ENCODE results near the gene TTC3.

TTC3 gene

GRCh38 chr21:37186983-37187382 is 113.9 kb downstream of the TTC3 start:
- no peak for TF ChIP-seq POLR2AphosphoS5 (IDR thresholded peaks at IDR 0.05; ENCODE audit: low read depth, low read length)
- DNase-seq (ENCODE audit: insufficient read length): no peak
- no peak for FAIRE-seq

GRCh38 chr21:37188825-37189224 is 115.8 kb downstream of the TTC3 start:
- DNase-seq (ENCODE audit: insufficient read length) (no peak), FAIRE-seq (no peak)
- TF ChIP-seq POLR2A (IDR thresholded peaks at IDR 0.05; ENCODE audit: low read depth, low read length): no peak
- TF ChIP-seq POLR2AphosphoS5 (IDR thresholded peaks at IDR 0.05; ENCODE audit: low read depth, low read length): no peak
- no peak for TF ChIP-seq TAF1 (IDR thresholded peaks at IDR 0.05; ENCODE audit: borderline replicate concordance, low read depth, low read length)

GRCh38 chr21:37192019-37192418 is 119.0 kb downstream of the TTC3 start:
- DNase-seq (ENCODE audit: insufficient read length) (no peak), FAIRE-seq (no peak)
- TF ChIP-seq TAF1 (IDR thresholded peaks at IDR 0.05; ENCODE audit: borderline replicate concordance, low read depth, low read length): no peak
- TF ChIP-seq POLR2A (IDR thresholded peaks at IDR 0.05; ENCODE audit: low read depth, low read length): no peak
- no peak for TF ChIP-seq POLR2AphosphoS5 (IDR thresholded peaks at IDR 0.05; ENCODE audit: low read depth, low read length)

- TF ChIP-seq POLR2AphosphoS5 (IDR thresholded peaks at IDR 0.05; ENCODE audit: low read depth, low read length) (no peak), TAF1 (IDR thresholded peaks at IDR 0.05; ENCODE audit: borderline replicate concordance, low read depth, low read length) (no peak), POLR2A (IDR thresholded peaks at IDR 0.05; ENCODE audit: low read depth, low read length) (no peak)
- no peak for FAIRE-seq
- DNase-seq (ENCODE audit: insufficient read length): no peak
These were observed 120.0 kb downstream of the TTC3 start for GRCh38 chr21:37193006-37193405.

- no peak for TF ChIP-seq POLR2A (IDR thresholded peaks at IDR 0.05; ENCODE audit: low read depth, low read length)
- TF ChIP-seq TAF1 (IDR thresholded peaks at IDR 0.05; ENCODE audit: borderline replicate concordance, low read depth, low read length): no peak
- no peak for TF ChIP-seq POLR2AphosphoS5 (IDR thresholded peaks at IDR 0.05; ENCODE audit: low read depth, low read length)
- no peak for FAIRE-seq
- no peak for DNase-seq (ENCODE audit: insufficient read length)
These were observed 120.6 kb downstream of the TTC3 start for GRCh38 chr21:37193676-37194075.

- no peak for FAIRE-seq
- DNase-seq (ENCODE audit: insufficient read length): no peak
- TF ChIP-seq TAF1 (IDR thresholded peaks at IDR 0.05; ENCODE audit: borderline replicate concordance, low read depth, low read length) (no peak), POLR2A (IDR thresholded peaks at IDR 0.05; ENCODE audit: low read depth, low read length) (no peak), POLR2AphosphoS5 (IDR thresholded peaks at IDR 0.05; ENCODE audit: low read depth, low read length) (no peak)
These were observed 122.0 kb downstream of the TTC3 start for GRCh38 chr21:37195059-37195458.

- no peak for TF ChIP-seq TAF1 (IDR thresholded peaks at IDR 0.05; ENCODE audit: borderline replicate concordance, low read depth, low read length)
- no peak for TF ChIP-seq POLR2AphosphoS5 (IDR thresholded peaks at IDR 0.05; ENCODE audit: low read depth, low read length)
- no peak for TF ChIP-seq POLR2A (IDR thresholded peaks at IDR 0.05; ENCODE audit: low read depth, low read length)
- DNase-seq (ENCODE audit: insufficient read length) (no peak), FAIRE-seq (no peak)
These were observed 122.6 kb downstream of the TTC3 start for GRCh38 chr21:37195610-37196009.

GRCh38 chr21:37196847-37197246 is 123.8 kb downstream of the TTC3 start:
- TF ChIP-seq TAF1 (IDR thresholded peaks at IDR 0.05; ENCODE audit: borderline replicate concordance, low read depth, low read length) (no peak), POLR2A (IDR thresholded peaks at IDR 0.05; ENCODE audit: low read depth, low read length) (no peak), POLR2AphosphoS5 (IDR thresholded peaks at IDR 0.05; ENCODE audit: low read depth, low read length) (no peak)
- DNase-seq (ENCODE audit: insufficient read length) (no peak), FAIRE-seq (no peak)

GRCh38 chr21:37197746-37198145 is 124.7 kb downstream of the TTC3 start:
- no peak for DNase-seq (ENCODE audit: insufficient read length)
- FAIRE-seq: no peak
- TF ChIP-seq POLR2A (IDR thresholded peaks at IDR 0.05; ENCODE audit: low read depth, low read length) (no peak), POLR2AphosphoS5 (IDR thresholded peaks at IDR 0.05; ENCODE audit: low read depth, low read length) (no peak), TAF1 (IDR thresholded peaks at IDR 0.05; ENCODE audit: borderline replicate concordance, low read depth, low read length) (no peak)

- FAIRE-seq: no peak
- TF ChIP-seq TAF1 (IDR thresholded peaks at IDR 0.05; ENCODE audit: borderline replicate concordance, low read depth, low read length) (no peak), POLR2AphosphoS5 (IDR thresholded peaks at IDR 0.05; ENCODE audit: low read depth, low read length) (no peak), POLR2A (IDR thresholded peaks at IDR 0.05; ENCODE audit: low read depth, low read length) (no peak)
- no peak for DNase-seq (ENCODE audit: insufficient read length)
These were observed 126.2 kb downstream of the TTC3 start for GRCh38 chr21:37199057-37199924.

- FAIRE-seq: no peak
- no peak for DNase-seq (ENCODE audit: insufficient read length)
- TF ChIP-seq POLR2AphosphoS5 (IDR thresholded peaks at IDR 0.05; ENCODE audit: low read depth, low read length) (no peak), TAF1 (IDR thresholded peaks at IDR 0.05; ENCODE audit: borderline replicate concordance, low read depth, low read length) (no peak), POLR2A (IDR thresholded peaks at IDR 0.05; ENCODE audit: low read depth, low read length) (no peak)
These were observed 127.8 kb downstream of the TTC3 start for GRCh38 chr21:37200641-37201480.
